ENCODE results near the gene EXPH5.
"Not testable (repeated sequence)": the region's sequence is repeated elsewhere in the genome, so short reads cannot be mapped to it uniquely, and the experiment has no call there.

Gene EXPH5

GRCh38 chr11:108593214-108593922 is at the start of gene EXPH5:
TSS of gene EXPH5 (minus strand) at chr11:108593768. CDS start at chr11:108593536, 232 bp downstream.
- TF ChIP-seq CTCF (conservative IDR thresholded peaks at IDR 0.05): 0 out of 2 replicates have a peak, but pooled peaks have one; percentile 11
- peak within 1 kb of the TSS; percentile 93 for H3K27ac ChIP-seq

GRCh38 chr11:108641752-108642151 is 48.2 kb upstream of the EXPH5 start:
- H3K27ac ChIP-seq: not testable (repeated sequence)

- no peak overlapping the region for H3K27ac ChIP-seq
- no peak for TF ChIP-seq CTCF (conservative IDR thresholded peaks at IDR 0.05)
Observed at GRCh38 chr11:108639146-108639545, 45.6 kb upstream of the EXPH5 start.

- TF ChIP-seq CTCF (conservative IDR thresholded peaks at IDR 0.05): no peak
- no peak overlapping the region for H3K27ac ChIP-seq
Observed at GRCh38 chr11:108636222-108636621, 42.7 kb upstream of the EXPH5 start.

- no peak for TF ChIP-seq CTCF (conservative IDR thresholded peaks at IDR 0.05)
- no peak overlapping the region for H3K27ac ChIP-seq
Observed at GRCh38 chr11:108635106-108635505, 41.5 kb upstream of the EXPH5 start.

GRCh38 chr11:108632041-108632704 is 38.6 kb upstream of the EXPH5 start:
- TF ChIP-seq CTCF (conservative IDR thresholded peaks at IDR 0.05): no peak
- no peak overlapping the region for H3K27ac ChIP-seq

- H3K27ac ChIP-seq: no peak overlapping the region
- TF ChIP-seq CTCF (conservative IDR thresholded peaks at IDR 0.05): no peak
Observed at GRCh38 chr11:108629274-108629673, 35.7 kb upstream of the EXPH5 start.

GRCh38 chr11:108628812-108629211 is 35.2 kb upstream of the EXPH5 start:
- H3K27ac ChIP-seq: no peak overlapping the region
- TF ChIP-seq CTCF (conservative IDR thresholded peaks at IDR 0.05): no peak

Data from VCaP (cell line).